Aorta (tissue), 5 donors: ENCODE data around the gene COL6A5. TPM values are rescaled to one million over a fixed set of nuclear protein-coding genes. Genes with fewer than 3 reads are reported as not detected.

Source experiments
- ATAC-seq: fragments of 200-7000 bp; cut with Tn5 transposase; one replicate; pipeline ENCODE4 v1.9.1; 2022; ENCODE audit warnings: moderate library complexity; ENCODE audit not compliant: low FRiP score
- DNase-seq, 2 donors: peaks; one replicate each; pipeline ENCODE4 v3.0.0-alpha.2; 2020
- H3K27ac ChIP-seq, 2 donors: one replicate each; pipeline ENCODE4 v1.5.1; 2013; ENCODE audit warnings: low read length in 2 of 2, mild to moderate bottlenecking in 2 of 2, moderate library complexity in 2 of 2, control low read depth in 1 of 2, inconsistent platforms in 1 of 2, low read depth in 1 of 2
- H3K27me3 ChIP-seq, 2 donors: one replicate each; pipeline ENCODE4 v1.6.1; 2013; ENCODE audit warnings: control low read depth in 1 of 2, low read length in 1 of 2, mild to moderate bottlenecking in 1 of 2, moderate library complexity in 1 of 2; ENCODE audit not compliant: insufficient read depth in 2 of 2, control insufficient read depth in 1 of 2
- H3K36me3 ChIP-seq, 2 donors: one replicate each; pipeline ENCODE4 v1.6.1; 2013; ENCODE audit warnings: control low read depth in 1 of 2, low read length in 1 of 2, mild to moderate bottlenecking in 1 of 2; ENCODE audit not compliant: insufficient read depth in 2 of 2, control insufficient read depth in 1 of 2
- H3K4me1 ChIP-seq, 2 donors: one replicate each; pipeline ENCODE4 v1.6.1; 2013; ENCODE audit warnings: low read length in 2 of 2, control low read depth in 1 of 2, mild to moderate bottlenecking in 1 of 2, moderate library complexity in 1 of 2; ENCODE audit not compliant: insufficient read depth in 2 of 2, control insufficient read depth in 1 of 2
- H3K4me3 ChIP-seq, 2 donors: one replicate each; pipeline ENCODE4 v1.5.1; 2013; ENCODE audit warnings: low read length in 2 of 2, control low read depth in 1 of 2, mild to moderate bottlenecking in 1 of 2
- H3K9me3 ChIP-seq: one replicate; pipeline ENCODE4 v1.6.1; 2013; ENCODE audit warnings: mild to moderate bottlenecking, low read length; ENCODE audit not compliant: control insufficient read depth
- WGBS, 2 donors: extraction: QIAGEN DNeasy Blood & Tissue Kit; methylation state at CpG; one replicate each; pipeline ENCODE4 v1.1.7; 2013; 5-methylcytosine and 5-hydroxymethylcytosine counted together
- intact Hi-C, 2 donors: fragments of 100-400 bp; cut with DNase I; formaldehyde crosslinking; loops; one replicate each; pipeline versions ENCODE4 v1.14.2 to v1.15.0; 2022
- polyA plus RNA-seq, 2 donors: library from polyadenylated mRNA; stranded (reverse); fragments of 200-250 nt; gene quantifications; one replicate each; pipeline ENCODE4 v1.2.3, GENCODE V29; 2013
- total RNA-seq, 2 donors: library from RNA; stranded (reverse); fragmentation: NEBNext Ultra II Directional; extraction: Animal tissue kit (Norgen Biotek cat#: 25700); gene quantifications; one replicate each; pipeline ENCODE4 v1.2.1, GENCODE V29; 2021
- donor health status: healthy with polysubstance abuse.
- donor health status: Bipolar disorder and iron deficiency.
- donor health status: DM: no; HTN: no; CAD: no.
- donor health status: DM: no; HTN: no; CAD: no.
- donor health status: DM: yes; HTN: yes; CAD: no.

COL6A5 gene
- total and polyA plus RNA-seq, 4 donors, result not detected

DNA sequence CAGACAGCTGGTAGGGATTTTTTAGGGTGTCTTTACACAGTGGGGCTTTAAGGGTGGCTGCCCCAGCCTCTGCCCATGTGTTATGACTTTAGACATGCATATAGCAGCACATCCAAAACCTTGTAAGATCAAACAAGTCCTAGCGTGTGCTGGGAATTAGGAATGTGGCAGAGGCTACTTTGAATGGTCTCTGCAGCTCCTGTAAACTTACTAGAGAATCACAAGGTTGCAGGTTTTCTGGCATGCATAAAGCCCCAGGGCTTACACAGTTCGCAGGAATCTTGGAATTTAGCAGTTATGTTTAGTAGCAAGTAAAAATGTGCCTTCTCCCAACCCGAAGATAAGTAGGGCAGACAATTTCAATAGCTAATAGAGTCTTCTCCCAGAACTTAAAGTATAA lies 124.7 kb downstream of the COL6A5 start:
- Histone ChIP-seq H3K4me1 (no peaks in the 10 kb centered on the region), H3K27me3 (no peaks in the 10 kb centered on the region), H3K4me3 (no peak overlapping the region), H3K9me3 (peaks cover 4% of the 10 kb centered on the region), H3K27ac (no peak overlapping the region), H3K36me3 (no peaks in the 10 kb centered on the region)
- 13 to 26% methylated on average over 3 of the region's 3 CpGs for WGBS, 2 donors
- ATAC-seq (no peak), DNase-seq (no peak)
- intact Hi-C loops, result no loop called here

DNA sequence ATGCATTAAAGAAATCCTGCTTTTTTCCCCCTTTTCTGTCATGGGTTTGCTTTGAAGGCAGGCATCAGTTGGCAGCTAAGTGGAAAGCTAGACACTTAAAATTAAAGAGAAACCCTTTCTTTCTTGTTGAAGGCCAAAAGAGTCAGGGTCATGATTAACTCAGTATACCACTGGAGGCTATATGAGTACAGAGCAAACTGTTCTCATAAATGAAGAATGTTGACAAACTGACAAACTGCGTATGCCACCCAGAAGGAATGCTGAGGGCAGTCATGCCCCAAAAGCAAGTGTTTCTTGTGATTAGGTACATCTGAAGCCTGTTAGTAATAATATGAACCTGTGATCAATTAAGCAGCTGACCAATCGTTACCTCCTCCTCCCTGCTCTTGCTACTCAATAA lies 127.9 kb downstream of the COL6A5 start:
- no peak overlapping the region for H3K4me3 ChIP-seq
- WGBS, 2 donors, result 36 to 57% methylated on average over 2 of the region's 2 CpGs
- no peaks in the 10 kb centered on the region for H3K27me3 ChIP-seq
- ATAC-seq (no peak), DNase-seq (no peak)
- H3K27ac ChIP-seq, result no peak overlapping the region
- H3K9me3 ChIP-seq, result peaks cover 4% of the 10 kb centered on the region
- H3K36me3 ChIP-seq, result no peaks in the 10 kb centered on the region
- no peaks in the 10 kb centered on the region for H3K4me1 ChIP-seq
- intact Hi-C loops, result no loop called here

DNA sequence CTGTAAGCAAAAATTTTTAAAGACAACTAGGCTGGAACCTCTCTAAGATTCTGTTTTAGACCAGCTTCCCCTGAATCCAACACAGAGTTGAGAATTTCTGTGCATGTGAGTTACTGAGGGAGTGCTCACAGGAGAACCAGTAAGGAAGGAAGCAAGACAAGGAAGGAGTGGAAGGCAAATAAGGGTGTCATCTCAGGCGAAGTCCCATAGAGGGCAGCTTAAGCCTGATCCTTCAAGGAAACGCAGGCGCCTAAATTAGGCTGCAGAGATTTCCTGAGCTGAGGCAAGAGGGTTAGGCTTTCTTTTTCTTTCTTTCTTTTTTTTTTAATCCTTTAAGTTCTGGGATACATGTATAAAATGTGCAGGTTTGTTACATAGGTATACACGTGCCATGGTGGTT lies 135.3 kb downstream of the COL6A5 start:
- no peak overlapping the region for H3K27ac ChIP-seq
- H3K4me1 ChIP-seq, result no peaks in the 10 kb centered on the region
- 2 to 13% methylated on average over 4 of the region's 4 CpGs for WGBS, 2 donors
- no peaks in the 10 kb centered on the region for H3K27me3 ChIP-seq
- no peak overlapping the region for H3K4me3 ChIP-seq
- DNase-seq (no peak), ATAC-seq (peak; percentile 79)
- no peaks in the 10 kb centered on the region for H3K36me3 ChIP-seq
- no peaks in the 10 kb centered on the region for H3K9me3 ChIP-seq
- intact Hi-C loops, result no loop called here

DNA sequence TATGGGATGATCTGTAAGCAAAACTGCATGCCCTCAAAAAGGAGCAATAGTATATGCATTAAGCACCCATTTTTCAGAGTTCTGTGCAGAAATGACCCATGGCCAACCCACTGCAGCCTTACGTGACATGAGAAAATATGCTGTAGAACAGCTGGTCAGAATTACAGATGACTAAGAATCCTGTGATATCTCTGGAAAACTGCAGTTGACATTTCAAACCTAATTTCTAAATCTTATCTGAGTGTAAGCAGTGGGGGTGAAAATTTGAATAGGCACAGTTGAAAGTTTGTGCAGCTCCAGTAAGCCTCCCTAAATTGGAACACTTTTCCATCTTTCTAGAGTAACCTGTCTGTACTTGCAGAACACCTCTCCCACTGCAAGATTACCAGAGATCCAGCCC lies 142.8 kb downstream of the COL6A5 start:
- intact Hi-C loops, result no loop called here
- Histone ChIP-seq H3K27ac (no peak overlapping the region), H3K36me3 (no peaks in the 10 kb centered on the region), H3K4me3 (no peak overlapping the region), H3K27me3 (no peaks in the 10 kb centered on the region), H3K4me1 (peaks cover 0 to 2% of the 10 kb centered on the region in 2 donors), H3K9me3 (no peaks in the 10 kb centered on the region)
- 44 to 67% methylated on average over 1 of the region's 1 CpG for WGBS, 2 donors
- DNase-seq, result no peak
- ATAC-seq, result no peak

DNA sequence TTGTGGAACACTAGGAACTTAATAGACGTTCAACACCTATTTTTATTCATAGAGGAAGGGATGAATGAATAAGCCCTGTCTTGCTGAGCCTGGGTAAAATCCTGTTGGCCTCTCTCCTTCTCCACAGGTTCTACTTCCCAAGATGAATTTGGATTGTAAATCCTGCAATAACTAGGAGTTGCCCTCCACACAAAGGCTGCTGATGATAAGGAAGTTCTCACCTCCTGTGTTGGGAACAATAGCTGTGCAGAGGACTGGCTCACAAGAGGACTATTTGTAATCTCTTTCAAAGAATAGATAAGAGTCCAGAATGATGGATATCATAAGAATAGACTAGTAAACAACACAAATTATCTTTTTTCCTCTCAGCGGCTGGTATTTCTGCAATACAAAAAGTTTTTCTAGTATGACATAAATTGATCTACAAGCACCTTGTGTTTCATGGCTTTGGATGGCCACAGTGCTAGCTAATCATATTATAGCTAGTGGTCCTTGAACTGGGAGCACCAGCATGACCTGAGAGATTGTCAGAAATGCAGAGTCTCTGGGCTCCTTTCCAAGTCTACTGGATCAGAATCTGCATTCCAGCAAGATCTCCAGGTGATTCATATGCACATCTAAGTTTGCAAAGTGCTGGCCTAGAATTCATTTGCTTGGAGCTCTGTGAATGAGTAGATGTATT lies 143.4 kb downstream of the COL6A5 start:
- no peak overlapping the region for H3K27ac ChIP-seq
- no peak overlapping the region for H3K4me3 ChIP-seq
- no peaks in the 10 kb centered on the region for H3K27me3 ChIP-seq
- H3K36me3 ChIP-seq, result no peaks in the 10 kb centered on the region
- no peak for DNase-seq
- ATAC-seq, result no peak
- no peaks in the 10 kb centered on the region for H3K9me3 ChIP-seq
- H3K4me1 ChIP-seq, result peaks cover 0 to 2% of the 10 kb centered on the region in 2 donors
- 65 to 68% methylated on average over 2 of the region's 2 CpGs for WGBS, 2 donors
- intact Hi-C loops, result no loop called here

DNA sequence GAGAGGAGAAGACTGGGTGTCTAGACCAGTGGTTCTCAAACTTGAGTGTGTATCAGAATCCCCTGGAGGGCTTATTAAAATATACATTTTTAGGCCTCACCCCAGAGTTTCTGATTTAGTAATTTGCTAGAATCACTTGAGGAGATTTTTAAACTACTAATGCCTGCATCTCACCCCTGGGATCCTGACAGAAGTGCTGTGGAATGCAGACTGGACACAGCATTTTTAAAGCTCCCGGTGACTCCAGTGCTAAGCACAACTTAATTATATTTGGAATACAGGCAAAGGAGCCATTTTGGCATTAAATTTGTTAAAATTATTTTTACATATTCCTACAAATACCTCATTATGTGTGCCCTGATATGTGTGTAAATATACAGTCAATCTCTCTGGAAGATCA lies 144.8 kb downstream of the COL6A5 start:
- Histone ChIP-seq H3K4me1 (peaks cover 0 to 2% of the 10 kb centered on the region in 2 donors), H3K4me3 (no peak overlapping the region), H3K27ac (no peak overlapping the region), H3K36me3 (no peaks in the 10 kb centered on the region), H3K9me3 (no peaks in the 10 kb centered on the region), H3K27me3 (no peaks in the 10 kb centered on the region)
- DNase-seq (no peak), ATAC-seq (no peak)
- intact Hi-C loops, result no loop called here
- WGBS, 2 donors, result 0 to 8% methylated on average over 1 of the region's 1 CpG

DNA sequence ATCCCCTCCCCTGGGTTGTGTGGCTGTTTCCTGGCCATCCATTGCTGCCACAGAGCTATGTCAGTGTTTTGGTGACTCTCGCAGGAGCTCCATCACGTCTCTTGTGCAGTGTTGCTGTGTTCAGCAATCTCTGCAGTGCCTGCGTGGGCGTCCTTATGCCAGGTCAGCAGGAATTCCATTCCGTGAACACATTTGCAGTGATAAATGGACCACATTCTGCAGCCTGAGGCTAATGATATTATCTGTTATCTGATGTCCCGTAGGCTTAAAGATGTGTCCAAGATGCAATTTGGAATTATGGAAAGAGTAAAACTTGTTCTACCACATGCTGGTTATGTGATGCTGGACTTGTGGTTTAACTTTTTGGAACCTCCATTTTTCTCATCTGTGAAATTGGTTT lies 146.0 kb downstream of the COL6A5 start:
- Histone ChIP-seq H3K36me3 (no peaks in the 10 kb centered on the region), H3K4me1 (peaks cover 0 to 2% of the 10 kb centered on the region in 2 donors), H3K4me3 (no peak overlapping the region), H3K27me3 (no peaks in the 10 kb centered on the region), H3K9me3 (no peaks in the 10 kb centered on the region), H3K27ac (no peak overlapping the region)
- DNase-seq (no peak), ATAC-seq (no peak)
- WGBS, 2 donors, result 41 to 42% methylated on average over 6 of the region's 6 CpGs
- intact Hi-C loops, result no loop called here

DNA sequence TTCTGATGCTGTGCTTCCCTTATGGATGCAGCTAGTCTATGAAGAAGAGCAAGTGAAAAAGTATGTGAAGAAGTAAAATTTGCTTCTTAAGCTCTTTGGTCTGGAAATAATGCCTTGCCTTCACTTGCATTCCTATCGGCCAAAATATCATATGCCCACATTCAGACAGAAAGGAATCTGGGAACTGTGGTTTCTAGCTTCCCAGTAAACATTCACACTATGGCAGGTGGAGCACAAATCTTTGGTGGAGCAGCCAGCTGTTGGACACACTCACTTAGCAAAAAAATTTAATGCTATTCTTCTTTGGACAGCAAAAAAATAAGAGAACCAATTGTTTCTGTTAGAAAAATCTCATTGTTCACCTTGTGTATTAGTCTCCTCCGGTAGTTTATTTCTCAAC lies 159.2 kb downstream of the COL6A5 start:
- no peak overlapping the region for H3K4me3 ChIP-seq
- WGBS, 2 donors, result 85 to 88% methylated on average over 2 of the region's 2 CpGs
- intact Hi-C loops, result no loop called here
- DNase-seq, result no peak
- no peaks in the 10 kb centered on the region for H3K4me1 ChIP-seq
- H3K36me3 ChIP-seq, result no peaks in the 10 kb centered on the region
- H3K27me3 ChIP-seq, result no peaks in the 10 kb centered on the region
- H3K9me3 ChIP-seq, result no peaks in the 10 kb centered on the region
- no peak overlapping the region for H3K27ac ChIP-seq
- no peak for ATAC-seq

DNA sequence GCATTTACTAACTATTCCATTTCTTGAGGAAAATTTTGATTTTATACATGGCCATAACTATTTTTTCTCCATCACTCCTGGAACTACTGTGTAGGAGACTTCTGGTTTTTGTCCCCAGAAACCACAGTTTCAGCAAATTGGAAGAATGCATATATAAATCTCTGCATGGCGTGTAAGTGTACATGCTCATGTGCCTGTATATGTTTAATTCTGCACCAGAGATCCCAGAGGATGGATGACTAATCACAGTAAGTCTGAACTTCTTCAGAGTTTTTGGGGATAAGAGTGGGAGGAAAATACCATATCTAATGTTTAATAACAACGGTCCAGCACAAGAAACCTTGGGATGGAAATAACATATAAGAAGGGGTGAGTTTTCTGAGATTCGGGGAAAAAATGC lies 160.6 kb downstream of the COL6A5 start:
- Histone ChIP-seq H3K27me3 (no peaks in the 10 kb centered on the region), H3K36me3 (no peaks in the 10 kb centered on the region), H3K9me3 (no peaks in the 10 kb centered on the region), H3K27ac (no peak overlapping the region), H3K4me3 (no peak overlapping the region), H3K4me1 (no peaks in the 10 kb centered on the region)
- ATAC-seq (no peak), DNase-seq (no peak)
- WGBS, 2 donors, result 49 to 56% methylated on average over 3 of the region's 3 CpGs
- intact Hi-C loops, result no loop called here
